IMR-90 (cell line): ENCODE measurements around the gene SPEG. TPM values are rescaled to one million over a fixed set of nuclear protein-coding genes. Genes with fewer than 3 reads are reported as not detected.
"Not testable (repeated sequence)": the region's sequence is repeated elsewhere in the genome, so short reads cannot be mapped to it uniquely, and the experiment has no call there.

Source experiments
- ATAC-seq: fragments of 200-7000 bp; cut with Tn5 transposase; 2 replicates; pipeline ENCODE4 v1.9.1; 2020; ENCODE audit warnings: low read depth, mild to moderate bottlenecking, moderate library complexity
- BruUV-seq: library from RNA; stranded (reverse); fragments of 400-500 nt; replicated peaks from 2 replicates; lab custom pipeline; 2021; lab: Mats Ljungman, UMichigan
- CTCF ChIA-PET: fragments of 300-600 bp; formaldehyde crosslinking; extraction: SDS; loops from one replicate; lab custom pipeline; 2021; ENCODE audit warnings: antibody characterized with exemption; lab: Yijun Ruan, JAX
- POLR2A ChIA-PET: fragments of 300-600 bp; sonication (Branson Sonifier 250); formaldehyde crosslinking; loops from one replicate; lab custom pipeline; 2022; ENCODE audit warnings: antibody characterized with exemption; ENCODE audit not compliant: unreplicated experiment; lab: Charles Lee
- DNase-seq: peaks from one replicate; pipeline ENCODE4 v3.0.0; 2013
- H2AFZ ChIP-seq: replicated peaks from 2 replicates; pipeline ENCODE3; 2013; ENCODE audit warnings: low read length, mild to moderate bottlenecking; ENCODE audit not compliant: poor library complexity
- H2AK5ac ChIP-seq: 2 replicates; pipeline ENCODE4 v1.6.1; 2013; ENCODE audit warnings: low read depth, low read length, inconsistent platforms
- H2AK9ac ChIP-seq: replicated peaks from 2 replicates; pipeline ENCODE3; 2013; ENCODE audit warnings: mild to moderate bottlenecking, low read depth, low read length, moderate library complexity; ENCODE audit not compliant: poor library complexity
- H2BK120ac ChIP-seq: 2 replicates; pipeline ENCODE4 v1.6.1; 2013; ENCODE audit warnings: low read depth, low read length, inconsistent platforms
- H2BK15ac ChIP-seq: 3 replicates; pipeline ENCODE4 v1.6.1; 2013; ENCODE audit warnings: low read depth, low read length, inconsistent platforms
- H2BK20ac ChIP-seq: 2 replicates; pipeline ENCODE4 v1.6.1; 2013; ENCODE audit warnings: low read depth, mild to moderate bottlenecking, inconsistent platforms, low read length, moderate library complexity
- H2BK5ac ChIP-seq: 2 replicates; pipeline ENCODE4 v1.6.1; 2013; ENCODE audit warnings: mild to moderate bottlenecking, low read depth, low read length, inconsistent platforms; ENCODE audit not compliant: poor library complexity, severe bottlenecking
- H3K14ac ChIP-seq: replicated peaks from 2 replicates; pipeline ENCODE4 v1.6.1; 2013; ENCODE audit warnings: low read depth, low read length, inconsistent platforms
- H3K18ac ChIP-seq: 2 replicates; pipeline ENCODE4 v1.6.1; 2013; ENCODE audit warnings: low read depth, low read length, control low read depth
- H3K23ac ChIP-seq: 2 replicates; pipeline ENCODE4 v1.6.1; 2013; ENCODE audit warnings: low read depth, low read length, inconsistent platforms
- H3K27ac ChIP-seq: 2 replicates; pipeline ENCODE4 v1.5.1; 2013; ENCODE audit warnings: mild to moderate bottlenecking, control low read depth, low read length; ENCODE audit not compliant: insufficient read depth
- H3K27me3 ChIP-seq: 2 replicates; pipeline ENCODE4 v1.6.1; 2013; ENCODE audit warnings: low read length; ENCODE audit not compliant: control insufficient read depth, insufficient read depth
- H3K36me3 ChIP-seq: 2 replicates; pipeline ENCODE4 v1.6.1; 2013; ENCODE audit warnings: low read length, mixed read lengths; ENCODE audit not compliant: control insufficient read depth, insufficient read depth
- H3K4ac ChIP-seq: 2 replicates; pipeline ENCODE4 v1.6.1; 2013; ENCODE audit warnings: low read depth, low read length, inconsistent platforms
- H3K4me1 ChIP-seq: 2 replicates; pipeline ENCODE4 v1.6.1; 2013; ENCODE audit warnings: low read length, mixed read lengths; ENCODE audit not compliant: control insufficient read depth, insufficient read depth
- H3K4me2 ChIP-seq: 2 replicates; pipeline ENCODE4 v1.6.1; 2013; ENCODE audit warnings: low read depth, mild to moderate bottlenecking, control low read depth, low read length, moderate library complexity
- H3K4me3 ChIP-seq: 2 replicates; pipeline ENCODE4 v1.5.1; 2013; ENCODE audit warnings: low read depth, mild to moderate bottlenecking, control low read depth, low read length, moderate library complexity; ENCODE audit not compliant: insufficient read depth
- H3K56ac ChIP-seq: 2 replicates; pipeline ENCODE4 v1.6.1; 2013; ENCODE audit warnings: low read length, inconsistent platforms; ENCODE audit not compliant: insufficient read depth; ENCODE audit errors: extremely low read depth
- H3K79me1 ChIP-seq, 2 experiments: 2 replicates each; pipeline ENCODE4 v1.6.1; 2013; ENCODE audit warnings: low read length in 2 of 2, inconsistent platforms in 1 of 2, low read depth in 1 of 2
- H3K9ac ChIP-seq: 2 replicates; pipeline ENCODE4 v1.6.1; 2013; ENCODE audit warnings: low read depth, low read length, control low read depth
- H3K9me1 ChIP-seq: 2 replicates; pipeline ENCODE4 v1.6.1; 2013; ENCODE audit warnings: low read length, inconsistent platforms; ENCODE audit not compliant: insufficient read depth
- H3K9me3 ChIP-seq: 2 replicates; pipeline ENCODE4 v1.6.1; 2013; ENCODE audit warnings: low read length; ENCODE audit not compliant: control insufficient read depth, insufficient read depth
- H4K20me1 ChIP-seq: 2 replicates; pipeline ENCODE4 v1.6.1; 2013; ENCODE audit warnings: low read length, inconsistent platforms; ENCODE audit not compliant: insufficient read depth
- H4K5ac ChIP-seq: 2 replicates; pipeline ENCODE4 v1.6.1; 2013; ENCODE audit warnings: mild to moderate bottlenecking, low read depth, low read length, control low read depth
- H4K8ac ChIP-seq, 2 experiments: 2 replicates each; pipeline ENCODE4 v1.6.1; 2013; ENCODE audit warnings: low read depth in 2 of 2, low read length in 2 of 2, control low read depth in 1 of 2, inconsistent platforms in 1 of 2
- H4K91ac ChIP-seq: 2 replicates; pipeline ENCODE4 v1.6.1; 2013; ENCODE audit warnings: low read depth, low read length, inconsistent platforms; ENCODE audit not compliant: insufficient read depth
- CEBPB ChIP-seq: IDR thresholded peaks from 2 replicates; pipeline ENCODE4 v1.6.1; 2012; ENCODE audit warnings: low read depth, low read length, improper control_type of control experiment
- CHD1 ChIP-seq: IDR thresholded peaks from 2 replicates; pipeline ENCODE4 v1.6.1; 2012; ENCODE audit warnings: low read depth, low read length, improper control_type of control experiment
- FOS ChIP-seq: fragments of 150-350 bp; IDR thresholded peaks from 2 replicates; pipeline ENCODE4 v1.6.1; 2016; ENCODE audit warnings: low read depth, low read length
- MAZ ChIP-seq: IDR thresholded peaks from 2 replicates; pipeline ENCODE4 v1.6.1; 2012; ENCODE audit warnings: low read depth, mild to moderate bottlenecking, low read length, improper control_type of control experiment, moderate library complexity, borderline replicate concordance
- MXI1 ChIP-seq: IDR thresholded peaks from 2 replicates; pipeline ENCODE4 v1.6.1; 2012; ENCODE audit warnings: low read depth, mild to moderate bottlenecking, low read length, moderate library complexity, borderline replicate concordance
- POLR2A ChIP-seq: IDR thresholded peaks from 2 replicates; pipeline ENCODE4 v1.6.1; 2012; ENCODE audit warnings: mild to moderate bottlenecking, low read depth, low read length
- RAD21 ChIP-seq: IDR thresholded peaks from 2 replicates; pipeline ENCODE4 v1.6.1; 2012; ENCODE audit warnings: low read length, improper control_type of control experiment
- RCOR1 ChIP-seq: IDR thresholded peaks from 2 replicates; pipeline ENCODE4 v1.6.1; 2012; ENCODE audit warnings: mild to moderate bottlenecking, low read length, improper control_type of control experiment; ENCODE audit not compliant: insufficient replicate concordance
- RFX5 ChIP-seq: IDR thresholded peaks from 2 replicates; pipeline ENCODE4 v1.8.0; 2012; ENCODE audit warnings: low read depth, mild to moderate bottlenecking, low read length, moderate library complexity
- WGBS, 2 experiments: methylation state at CpG; one replicate each; pipeline versions ENCODE4 v1.1.5 to v1.1.7; 2013; ENCODE audit warnings: missing lambda C conversion rate in 2 of 2; ENCODE audit not compliant: insufficient read length in 1 of 2; ENCODE audit errors: extremely low coverage in 2 of 2; 5-methylcytosine and 5-hydroxymethylcytosine counted together
- dilution Hi-C: fragments of 300-500 bp; cut with HindIII; formaldehyde crosslinking; loops from one replicate; pipeline ENCODE4 v1.14.3; 2018; ENCODE audit warnings: low sequenced_read_pairs; ENCODE audit not compliant: unreplicated experiment
- in situ Hi-C: fragments of 300-500 bp; cut with MboI; formaldehyde crosslinking; loops from 3 replicates; pipeline ENCODE4 v1.14.3; 2019; ENCODE audit warnings: low sequenced_read_pairs, inconsistent platforms, mixed read lengths
- intact Hi-C: fragments of 100-400 bp; cut with micrococcal nuclease; formaldehyde crosslinking; loops from 2 replicates; pipeline ENCODE4 v1.10.0; 2022
- polyA plus RNA-seq, 3 experiments: library from polyadenylated mRNA; depleted of rRNA; stranded (reverse); fragments of >200 nt; gene quantifications; 2 replicates each; pipeline ENCODE4 v1.2.3, GENCODE V29; 2012; ENCODE audit warnings: low replicate concordance in 1 of 3
- total RNA-seq: library from RNA; depleted of rRNA; stranded (reverse); fragments of >200 nt; gene quantifications from 2 replicates; pipeline ENCODE4 v1.2.3, GENCODE V29; 2012

The SPEG gene
- total and polyA plus RNA-seq, 2 of the 4 experiments (the other 2 are of a cell fraction): 6.8 to 81.6 TPM

- TF ChIP-seq RFX5: no peak
- TF ChIP-seq MAZ: no peak
- TF ChIP-seq FOS: no peak
- TF ChIP-seq POLR2A: no peak
- TF ChIP-seq CEBPB: no peak
- no peak for TF ChIP-seq RAD21
- no peak for TF ChIP-seq RCOR1
Observed at GRCh38 chr2:219388907-219389156, 45.8 kb upstream of the SPEG start (continued).

GRCh38 chr2:219392754-219393153 lies 41.9 kb upstream of the SPEG start:
- Histone ChIP-seq H3K4me2 (no peak overlapping the region), H3K4me1 (peaks cover 3% of the 10 kb centered on the region; the same call in 1 of the 2 replicates), H2BK15ac (no peak overlapping the region), H2BK120ac (no peak overlapping the region), H3K4ac (no peak overlapping the region), H3K23ac (no peak overlapping the region), H3K9me3 (no peaks in the 10 kb centered on the region), H2AK5ac (no peak overlapping the region), H4K8ac (no peak overlapping the region), H4K5ac (no peak overlapping the region), H3K79me1 (no peaks in the 10 kb centered on the region), H4K20me1 (no peaks in the 10 kb centered on the region), H3K27me3 (peaks cover 5% of the 10 kb centered on the region), H2AK9ac (no peak overlapping the region), H2BK20ac (no peak overlapping the region), H3K27ac (no peak overlapping the region), H3K18ac (no peak overlapping the region), H2BK5ac (no peak overlapping the region), H3K9me1 (peaks cover 11% of the 10 kb centered on the region), H3K14ac (no peak overlapping the region), H3K4me3 (no peak overlapping the region), H3K56ac (no peak overlapping the region), H2AFZ (no peak overlapping the region), H4K91ac (no peak overlapping the region), H3K36me3 (no peaks in the 10 kb centered on the region), H3K9ac (no peak overlapping the region)
- ChIA-PET CTCF (interaction anchor here (0.8 to 1.8 kb wide), 2 partner anchors 10 to 137 kb away, joined by 5 to 6 read pairs; no protein-coding TSS in a partner anchor), POLR2A (no interaction called here)
- in situ Hi-C loops: no loop called here
- no TSS peak for BruUV-seq
- DNase-seq: no peak
- WGBS, 2 experiments: 57% methylated on average over 1 of the region's 9 CpGs; no CpG with 5 or more reads in 1 of the 2 experiments
- intact Hi-C loops: no loop called here
- dilution Hi-C loops: no loop called here
- TF ChIP-seq CEBPB (no peak), RFX5 (no peak), RCOR1 (no peak), CHD1 (no peak), MXI1 (no peak)
- ATAC-seq: no peak

GRCh38 chr2:219395056-219395455 lies 39.6 kb upstream of the SPEG start:
- H3K23ac ChIP-seq, intact Hi-C loops, H4K5ac ChIP-seq, BruUV-seq, H3K18ac ChIP-seq, H2AFZ ChIP-seq, POLR2A ChIA-PET, H4K20me1 ChIP-seq, in situ Hi-C loops, H4K91ac ChIP-seq, H3K36me3 ChIP-seq, H3K27me3 ChIP-seq, H3K9me1 ChIP-seq, H2BK20ac ChIP-seq, H3K14ac ChIP-seq, H2BK120ac ChIP-seq, DNase-seq, H3K9me3 ChIP-seq, H2BK15ac ChIP-seq, CTCF ChIA-PET, H2AK5ac ChIP-seq, H4K8ac ChIP-seq, H3K56ac ChIP-seq, dilution Hi-C loops, H3K27ac ChIP-seq, H3K9ac ChIP-seq, H3K79me1 ChIP-seq, ATAC-seq, H3K4me2 ChIP-seq, H2BK5ac ChIP-seq, H3K4me3 ChIP-seq, H2AK9ac ChIP-seq, H3K4ac ChIP-seq: not testable (repeated sequence)
- 84% methylated on average over 5 of the region's 9 CpGs; no CpG with 5 or more reads in 1 of the 2 experiments for WGBS, 2 experiments
- H3K4me1 ChIP-seq: peaks cover 11% of the 10 kb centered on the region
